Activated CD8-positive, alpha-beta memory T cell treated with anti-CD3 and anti-CD28 coated beads, Interleukin-2, amount 50 U/mL, for 4 hours (primary cell): Measurements from ENCODE around the gene DNAJB8.

ENCODE experiments used
- DNase-seq: peaks from one replicate; pipeline ENCODE4 v3.0.0-alpha.2; 2020

DNAJB8 gene

DNA sequence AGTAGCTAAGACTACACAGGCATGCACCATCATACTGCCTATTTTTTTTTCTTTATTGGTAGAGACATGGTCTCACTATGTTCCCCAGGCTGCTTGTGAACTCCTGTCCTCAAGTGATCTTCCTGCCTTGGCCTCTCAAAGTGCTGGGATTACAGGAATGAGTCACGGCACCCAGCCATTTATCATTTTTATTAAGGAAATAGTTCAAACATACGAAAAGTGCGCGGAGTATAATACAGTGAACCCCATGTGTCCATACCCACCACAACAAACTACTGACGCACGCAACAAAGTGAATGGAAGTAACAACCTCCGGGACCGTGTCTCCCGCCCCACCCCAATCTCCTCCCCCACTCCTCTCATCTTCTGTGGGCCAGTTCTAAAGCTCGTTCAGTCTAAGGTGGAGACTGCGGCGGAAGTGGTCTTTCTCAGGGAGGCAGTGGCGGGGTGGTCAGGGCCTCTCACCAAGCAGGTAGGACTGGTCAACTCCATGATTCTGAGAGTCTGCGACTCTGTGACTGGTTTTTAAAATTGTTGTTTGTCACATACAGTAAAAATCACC is 42.1 kb downstream of the DNAJB8 start:
- no peak for DNase-seq

DNA sequence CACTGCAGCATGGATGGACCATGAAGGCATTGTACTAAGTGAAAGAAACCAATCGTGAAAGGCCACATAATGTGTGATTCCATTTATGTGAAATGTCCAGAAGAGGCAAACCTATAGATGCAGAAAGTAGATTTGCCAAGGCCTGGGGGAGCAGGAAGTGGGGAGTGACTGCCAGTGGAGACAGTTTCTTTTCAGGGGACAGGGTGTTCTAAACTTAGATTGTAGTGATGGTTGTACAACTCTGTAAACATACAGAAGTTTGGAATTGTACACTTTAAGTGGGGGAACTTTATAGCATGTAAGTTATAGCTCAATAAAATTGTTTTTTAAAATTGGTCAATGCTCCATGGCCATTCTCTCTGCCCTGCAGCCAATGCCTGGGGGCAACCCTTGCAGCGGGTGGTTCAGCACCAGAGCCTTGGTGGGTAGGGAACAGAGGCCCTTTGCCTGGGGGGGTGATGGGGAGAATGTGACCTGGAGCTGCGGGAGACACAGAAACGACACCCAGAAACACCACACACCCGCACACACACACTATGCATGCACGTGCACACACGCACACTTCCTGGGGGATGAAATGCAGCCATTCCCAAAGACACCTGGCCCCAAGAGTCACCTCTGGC is 43.1 kb downstream of the DNAJB8 start:
- DNase-seq, result no peak

DNA sequence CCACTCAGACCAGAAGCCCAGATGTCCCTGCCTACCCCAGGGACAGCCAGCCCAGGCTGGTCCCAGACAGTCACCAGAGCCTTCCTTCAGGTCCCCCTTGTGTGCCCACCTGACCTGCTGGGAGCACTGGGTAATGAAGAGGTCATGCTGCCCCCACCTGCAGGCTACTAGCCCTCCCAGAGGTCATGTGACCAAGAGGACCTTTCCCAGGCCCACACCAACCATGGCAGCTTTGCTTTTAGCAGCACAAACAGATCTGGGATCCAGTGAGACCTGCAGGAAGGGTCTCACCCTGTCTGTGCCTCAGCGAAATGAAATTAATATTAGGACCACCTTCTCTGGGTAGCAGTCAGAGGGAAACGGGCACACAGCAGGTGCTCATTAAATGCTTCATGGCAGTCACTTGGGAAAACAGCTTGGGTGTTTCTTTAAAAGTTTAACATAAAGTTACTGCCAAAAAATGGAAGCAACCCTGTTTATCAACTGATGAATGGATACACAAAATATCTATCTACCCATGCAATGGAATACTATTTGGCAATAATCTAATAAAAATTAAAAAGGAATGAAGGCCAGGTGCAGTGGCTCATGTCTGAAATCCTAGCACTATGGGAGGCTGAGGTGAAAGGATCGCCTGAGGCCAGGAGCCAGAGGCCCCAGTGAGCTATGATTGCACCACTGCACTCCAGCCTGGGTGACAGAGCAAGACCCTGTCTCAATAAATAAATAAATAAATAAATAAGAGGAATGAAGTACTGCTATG is 43.7 kb downstream of the DNAJB8 start:
- no peak for DNase-seq

DNA sequence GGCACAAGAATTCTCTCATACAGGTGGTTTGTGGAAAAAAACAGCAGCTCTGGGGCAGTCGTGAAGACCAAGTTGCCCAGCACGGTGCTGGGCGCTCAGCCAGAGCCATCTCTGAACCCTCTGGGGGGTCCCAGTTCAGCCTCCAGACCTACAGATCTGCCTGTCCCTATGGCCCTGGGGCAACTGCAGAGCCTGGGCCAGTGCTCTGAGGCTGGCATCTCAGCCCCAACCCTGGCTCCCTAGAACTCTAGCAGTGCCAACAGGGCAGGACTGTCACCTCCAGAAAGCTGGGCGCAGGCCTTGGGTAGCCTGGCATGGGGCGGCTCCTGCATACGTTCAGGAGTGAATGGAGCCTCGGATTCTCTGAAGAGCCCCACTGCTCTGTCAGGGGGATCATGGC is 44.7 kb downstream of the DNAJB8 start:
- DNase-seq, result no peak

DNA sequence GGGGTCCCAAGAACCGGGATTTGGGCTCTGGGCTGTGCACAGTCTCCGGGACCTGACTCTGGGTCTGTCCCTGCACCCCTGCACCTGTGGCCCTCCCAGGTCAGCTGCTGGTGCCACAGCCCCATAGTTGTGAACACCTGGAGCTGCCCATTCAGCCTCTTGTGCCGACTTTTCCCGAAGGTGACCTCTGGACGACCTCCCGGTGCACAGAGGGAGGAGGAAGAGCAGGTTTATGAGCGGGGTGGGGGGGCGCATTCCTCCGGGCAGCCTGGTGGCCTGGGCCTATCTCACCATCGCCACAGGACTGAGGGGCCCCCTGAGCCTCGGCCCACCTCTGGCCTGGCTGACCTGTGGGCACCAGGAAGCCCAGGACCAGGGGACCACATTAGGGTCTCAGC is 45.3 kb downstream of the DNAJB8 start:
- no peak for DNase-seq

DNA sequence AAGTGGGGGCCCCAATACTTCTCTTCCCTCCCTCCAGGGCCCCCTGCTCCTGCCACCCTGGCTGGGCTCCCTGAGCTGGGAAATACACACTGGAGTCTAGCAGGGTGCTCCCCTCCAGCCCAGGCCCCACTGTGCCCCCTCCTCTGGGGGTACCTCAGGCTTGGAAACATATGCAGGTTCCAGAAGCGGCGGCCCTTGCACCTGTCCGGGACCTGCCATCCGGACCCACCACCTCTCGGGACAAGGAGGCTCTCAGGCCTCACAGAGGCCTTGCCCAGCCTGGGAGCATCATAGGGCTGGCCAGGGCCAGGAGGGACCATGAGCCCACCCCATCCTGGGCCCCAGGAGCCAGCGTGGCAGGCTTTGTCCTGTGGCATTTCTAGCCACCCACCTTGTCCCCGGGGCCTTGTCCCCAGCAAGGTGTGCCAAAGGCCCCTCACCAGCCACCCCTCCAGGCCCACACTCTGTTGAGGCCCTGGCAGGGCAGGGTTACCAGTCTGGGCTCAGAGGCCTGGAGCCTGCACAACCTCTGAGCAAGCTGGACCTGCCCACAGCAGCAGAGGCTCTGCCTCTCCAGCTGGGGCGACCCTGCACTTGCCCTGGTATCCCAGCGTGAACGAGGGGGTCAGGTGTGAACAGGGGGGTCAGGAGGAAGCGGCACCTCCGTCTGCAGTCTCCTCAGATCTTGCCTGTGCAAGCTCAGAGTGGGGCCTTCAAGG is 45.8 kb downstream of the DNAJB8 start:
- no peak for DNase-seq

DNA sequence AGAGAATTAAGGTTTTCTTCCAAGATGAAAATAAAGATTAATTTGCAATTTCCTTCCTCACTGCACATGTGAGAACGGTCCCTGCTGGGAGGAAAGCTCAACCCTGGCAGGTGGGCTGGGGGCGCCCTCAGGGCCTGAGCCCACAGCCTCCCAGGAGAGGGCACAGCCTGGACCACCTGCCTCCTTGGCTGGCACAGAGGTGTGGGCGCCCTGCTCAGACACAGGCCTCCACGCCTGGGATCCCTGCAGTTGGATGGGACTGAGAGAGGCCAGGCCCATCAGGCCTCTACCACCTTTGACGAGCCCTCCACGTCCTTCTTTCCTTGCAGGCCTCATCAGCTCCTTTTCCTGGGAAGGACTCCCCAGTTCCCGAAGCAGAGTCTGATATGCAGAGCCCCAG is 46.4 kb downstream of the DNAJB8 start:
- no peak for DNase-seq

DNA sequence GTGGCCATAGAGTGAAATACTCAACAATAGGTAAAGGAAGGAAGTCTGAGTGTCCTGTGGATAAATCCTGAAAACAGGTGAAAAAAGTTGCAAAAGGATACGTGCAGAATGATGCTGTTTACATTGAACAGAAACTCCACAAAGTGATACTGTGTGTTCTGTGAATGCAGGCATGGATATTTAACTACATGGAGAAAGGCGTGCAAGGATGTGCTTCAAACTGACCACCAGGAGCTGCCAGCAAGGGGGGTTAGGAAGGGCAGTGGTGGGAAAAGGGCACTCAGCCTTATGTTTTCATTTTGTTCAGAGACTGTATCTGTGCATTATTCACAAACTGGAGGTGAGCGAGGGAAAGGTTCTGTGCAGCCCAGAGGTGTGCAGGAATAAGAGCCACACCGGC is 47.4 kb downstream of the DNAJB8 start:
- no peak for DNase-seq

DNA sequence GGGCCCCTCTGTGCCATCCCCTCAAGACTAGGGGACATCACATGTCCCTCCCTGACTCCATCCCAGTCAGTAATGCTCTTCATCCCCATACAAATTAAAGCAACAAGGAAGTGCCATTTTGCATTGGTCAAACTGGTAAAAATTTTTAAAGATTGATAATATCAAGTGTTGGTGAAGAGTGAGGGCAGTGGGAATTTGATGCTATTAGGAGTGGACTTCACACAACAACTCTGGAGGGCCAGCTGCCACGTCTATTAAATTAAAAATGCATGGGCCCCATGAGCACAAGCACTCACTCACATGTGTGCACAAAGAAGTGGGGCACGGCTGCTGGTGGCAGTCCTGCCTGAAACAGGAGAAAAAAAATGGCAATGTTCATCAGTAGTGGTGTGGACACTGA is 47.8 kb downstream of the DNAJB8 start:
- DNase-seq, result no peak

DNA sequence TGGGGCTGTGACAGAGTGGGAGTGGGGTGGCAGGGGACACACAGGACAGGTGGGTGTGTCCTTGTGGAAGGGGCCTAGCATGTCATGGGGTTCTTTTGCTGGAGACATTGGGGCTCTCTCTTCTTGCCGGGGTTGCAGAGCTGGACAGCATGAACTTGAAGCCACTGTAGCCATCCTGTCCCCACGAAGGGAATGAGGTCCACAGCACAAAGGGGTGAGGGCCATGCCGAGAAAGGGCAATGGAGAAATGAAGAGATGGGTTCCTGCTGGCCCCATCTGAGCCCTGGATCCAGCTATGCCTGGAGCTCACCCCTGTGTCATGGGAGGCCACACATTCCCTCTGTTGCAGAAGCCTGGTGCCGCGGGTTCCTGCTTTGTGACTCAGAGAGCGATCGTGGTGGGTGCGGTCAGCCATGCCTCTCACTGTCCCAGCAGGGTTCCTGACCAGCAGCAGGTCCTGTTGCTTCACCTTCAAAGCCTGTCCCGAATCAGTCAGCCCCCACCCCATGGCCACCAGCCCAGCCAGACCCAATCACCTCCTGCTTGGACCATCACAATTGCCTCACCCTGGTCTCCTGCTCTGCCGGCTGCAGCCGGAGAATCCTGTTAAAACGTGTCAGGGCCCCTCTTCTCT is 50.0 kb downstream of the DNAJB8 start:
- no peak for DNase-seq

DNA sequence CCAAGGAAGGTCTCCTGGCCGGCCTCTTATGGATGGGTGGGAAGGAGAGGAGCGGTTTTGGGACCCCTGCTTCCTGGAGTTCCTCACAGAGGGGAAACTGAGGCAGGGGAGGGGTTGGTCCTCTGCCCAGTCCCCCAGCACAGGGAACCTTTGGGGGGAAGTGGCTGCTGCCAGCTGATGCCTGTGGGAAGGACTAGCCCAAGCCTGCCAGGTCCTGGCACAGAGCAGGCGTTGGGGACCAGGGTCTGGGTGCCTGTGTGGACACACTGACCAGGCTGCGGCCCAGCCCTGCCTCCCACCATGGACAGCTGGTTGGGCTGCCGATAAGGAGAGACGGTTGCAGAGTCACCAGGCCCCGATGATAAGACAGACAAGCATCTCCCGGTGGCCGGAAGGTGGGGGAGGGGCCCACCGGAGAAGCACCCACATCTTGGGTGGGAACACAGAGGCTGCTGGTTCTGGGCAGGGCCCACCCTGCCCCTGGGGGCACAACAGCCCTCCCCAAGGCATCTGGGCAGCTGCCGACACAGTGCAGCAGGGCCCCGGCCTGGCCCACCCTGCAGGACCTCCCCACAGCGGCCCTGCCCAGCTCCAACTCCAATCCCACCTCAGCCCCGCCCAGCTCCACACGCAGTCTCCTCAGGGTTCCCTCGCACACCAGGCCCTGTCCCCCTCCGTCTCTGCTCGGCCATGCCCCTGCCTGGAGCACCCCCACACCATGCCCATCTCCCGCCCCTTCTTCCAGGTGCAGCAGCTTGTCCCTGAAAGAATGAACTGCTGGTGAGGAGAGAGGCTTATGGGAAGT is 50.7 kb downstream of the DNAJB8 start:
- DNase-seq, result no peak

DNA sequence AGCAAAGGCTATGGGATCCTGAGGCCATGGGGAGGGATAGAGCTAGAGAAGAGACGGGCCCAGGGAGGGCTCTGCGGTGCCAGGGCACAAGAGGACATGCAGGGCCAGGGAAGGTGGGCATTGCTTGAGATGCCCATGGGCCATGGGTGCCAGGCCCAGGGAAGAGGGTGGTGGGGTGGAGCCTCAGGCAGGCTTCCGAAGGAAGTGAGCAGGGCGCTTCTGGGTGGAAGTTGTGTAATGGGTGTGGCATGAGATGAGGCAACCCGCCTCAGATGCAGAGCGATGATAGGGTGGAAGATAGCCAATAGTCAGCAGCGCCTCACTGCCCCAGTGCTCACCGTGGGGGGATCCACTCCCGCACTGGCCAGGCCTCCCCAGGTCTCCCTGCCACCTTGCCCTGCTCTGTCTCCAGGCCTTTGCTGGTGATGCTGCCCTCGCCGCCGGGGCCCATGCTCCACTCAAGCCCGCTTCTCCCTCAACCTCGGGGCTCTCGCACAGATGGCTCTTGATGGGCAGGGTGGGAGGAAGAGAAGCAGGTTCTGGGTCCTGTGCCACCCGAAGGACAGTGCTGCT is 51.4 kb downstream of the DNAJB8 start:
- no peak for DNase-seq

DNA sequence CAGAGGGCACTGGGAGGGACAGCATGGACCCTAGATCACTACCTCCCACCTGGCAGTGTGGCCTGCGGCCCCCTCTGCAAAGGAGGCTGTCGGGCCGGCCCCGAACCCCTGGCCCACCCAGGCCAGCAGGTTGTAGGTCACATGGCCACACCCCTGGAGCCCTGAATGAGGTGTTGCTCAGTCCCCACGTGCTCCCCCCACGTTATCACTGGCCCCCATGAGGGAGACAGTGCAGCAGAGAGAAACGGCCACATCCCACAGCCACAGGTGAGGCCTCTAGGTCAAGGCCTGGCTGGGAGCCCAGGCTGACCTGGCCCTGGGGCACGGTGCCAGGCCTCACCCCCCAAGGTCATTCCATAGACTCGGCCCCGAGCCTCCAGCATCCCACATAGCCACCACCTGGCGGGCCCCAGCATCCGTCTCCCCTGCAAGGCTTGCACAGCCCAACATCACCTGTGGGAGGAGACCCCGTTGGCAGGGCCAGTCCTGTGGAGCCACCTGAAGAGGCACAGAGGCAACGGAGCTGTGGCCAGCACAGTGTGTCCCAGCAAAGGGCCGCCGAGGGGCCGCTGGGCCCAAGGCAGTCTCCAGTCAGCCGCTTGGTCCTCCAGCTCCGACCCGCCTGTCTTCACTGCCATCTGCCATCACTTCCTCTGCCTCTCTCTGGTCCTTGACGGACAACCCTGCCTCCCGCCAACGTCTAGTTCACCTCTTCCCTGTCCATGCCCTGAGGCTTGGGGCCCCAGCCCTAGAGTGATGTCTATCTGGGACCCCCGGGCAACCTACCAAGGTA is 53.1 kb downstream of the DNAJB8 start:
- no peak for DNase-seq

DNA sequence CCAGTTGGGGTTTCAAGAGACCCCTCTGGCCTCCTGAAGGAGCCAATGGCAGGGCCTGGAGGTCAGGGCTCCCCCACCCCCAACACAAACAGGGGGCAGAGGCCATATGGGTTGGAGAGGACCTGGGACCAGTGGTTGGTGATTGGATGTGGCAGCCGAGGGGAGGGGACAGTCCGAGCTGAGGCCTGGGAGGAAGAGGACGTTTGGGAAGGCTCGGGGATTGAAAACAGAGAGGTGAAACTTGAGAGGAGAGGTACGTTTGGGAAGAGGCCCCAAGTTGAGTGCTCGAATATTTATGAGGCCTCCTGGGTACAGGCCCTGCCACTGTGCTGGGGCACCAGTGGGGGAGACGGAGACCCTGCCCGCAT is 53.7 kb downstream of the DNAJB8 start:
- no peak for DNase-seq
